Panc1 (cell line): ENCODE data around the gene MAP3K4. TPM values are rescaled to one million over a fixed set of nuclear protein-coding genes. Genes with fewer than 3 reads are reported as not detected.
"Not testable (repeated sequence)": the region's sequence is repeated elsewhere in the genome, so short reads cannot be mapped to it uniquely, and the experiment has no call there.

ENCODE experiments used
- ATAC-seq: fragments of 200-7000 bp; cut with Tn5 transposase; 2 replicates; pipeline ENCODE4 v1.9.1; 2020; ENCODE audit warnings: mild to moderate bottlenecking, moderate library complexity
- BruUV-seq: library from RNA; stranded (reverse); fragments of 400-500 nt; replicated peaks from 2 replicates; lab custom pipeline; 2021; lab: Mats Ljungman, UMichigan
- CTCF ChIA-PET: fragments of 300-600 bp; sonication (Branson Sonifier 250); formaldehyde crosslinking; loops from one replicate; lab custom pipeline; 2022; ENCODE audit warnings: antibody characterized with exemption; lab: Charles Lee
- POLR2A ChIA-PET: fragments of 300-600 bp; sonication (Branson Sonifier 250); formaldehyde crosslinking; loops from one replicate; lab custom pipeline; 2022; ENCODE audit warnings: antibody characterized with exemption; lab: Charles Lee
- DNase-seq: peaks from one replicate; pipeline ENCODE4 v3.0.0-alpha.2; 2010; ENCODE audit warnings: low read depth, low spot score
- H3K27ac ChIP-seq: 2 replicates; pipeline ENCODE4 v1.5.1; 2011; ENCODE audit warnings: mild to moderate bottlenecking, low read length, inconsistent platforms
- H3K27me3 ChIP-seq: fragments of 200-500 bp; sonication (Bioruptor generic); 2 replicates; pipeline ENCODE4 v1.6.0; 2014; ENCODE audit warnings: low read length, inconsistent platforms; ENCODE audit not compliant: control insufficient read depth, insufficient read depth
- H3K36me3 ChIP-seq: fragments of 200-500 bp; sonication (Bioruptor generic); 2 replicates; pipeline ENCODE4 v1.5.1; 2014; ENCODE audit warnings: inconsistent platforms, mild to moderate bottlenecking, low read length, moderate library complexity; ENCODE audit not compliant: control insufficient read depth, insufficient read depth
- H3K4me1 ChIP-seq: 2 replicates; pipeline ENCODE4 v1.5.1; 2011; ENCODE audit warnings: inconsistent platforms, mild to moderate bottlenecking, low read length, moderate library complexity; ENCODE audit not compliant: control insufficient read depth, insufficient read depth
- H3K4me3 ChIP-seq, 2 experiments: 2 replicates each; pipeline ENCODE4 v1.5.1; 2011 to 2012; ENCODE audit warnings: low read depth in 2 of 2, low read length in 2 of 2, mild to moderate bottlenecking in 2 of 2, inconsistent platforms in 1 of 2, moderate library complexity in 1 of 2
- H3K9me3 ChIP-seq: fragments of 200-500 bp; sonication (Bioruptor generic); 2 replicates; pipeline ENCODE4 v1.5.1; 2014; ENCODE audit warnings: low read depth, mild to moderate bottlenecking, inconsistent platforms, low read length, moderate library complexity; ENCODE audit not compliant: control insufficient read depth, insufficient read depth
- POLR2AphosphoS5 ChIP-seq: IDR thresholded peaks from 2 replicates; pipeline ENCODE4 v1.6.1; 2012; ENCODE audit warnings: mild to moderate bottlenecking, low read depth, low read length, moderate library complexity
- SIN3A ChIP-seq: IDR thresholded peaks from 2 replicates; pipeline ENCODE4 v1.6.1; 2012; ENCODE audit warnings: low read depth, mild to moderate bottlenecking, low read length, moderate library complexity, borderline replicate concordance; ENCODE audit not compliant: insufficient read depth
- TCF7L2 ChIP-seq: IDR thresholded peaks from 2 replicates; pipeline ENCODE4 v1.6.1; 2011; ENCODE audit warnings: mild to moderate bottlenecking, low read depth, low read length, inconsistent platforms
- in situ Hi-C: cut with HindIII; loops from 2 replicates; pipeline ENCODE4 v1.10.0; 2016; ENCODE audit warnings: low sequenced_read_pairs, low pct_unique_long_range_greater_than_20kb
- intact Hi-C: fragments of 100-400 bp; cut with micrococcal nuclease; formaldehyde crosslinking; loops from one replicate; pipeline ENCODE4 v1.10.0; 2022; ENCODE audit not compliant: unreplicated experiment
- total RNA-seq: library from RNA; stranded (reverse); gene quantifications from one replicate; pipeline ENCODE4 v1.2.1, GENCODE V29; 2021; ENCODE audit not compliant: unreplicated experiment
- TF ChIP-seq, protein P1 (sequence below), 2 experiments: IDR thresholded peaks; 2 replicates each; pipeline ENCODE4 v1.6.1; 2011 to 2012; ENCODE audit warnings: low read depth in 2 of 2, control low read depth in 1 of 2, low read length in 1 of 2, mild to moderate bottlenecking in 1 of 2, moderate library complexity in 1 of 2; ENCODE audit not compliant: insufficient read depth in 1 of 2
- TF ChIP-seq, protein P2 (sequence below): fragments of 450-650 bp; IDR thresholded peaks from 2 replicates; pipeline ENCODE4 v1.5.1; 2017; ENCODE audit warnings: mild to moderate bottlenecking

MAP3K4 gene
- total RNA-seq, 1 experiment from 2014 or later, result 49.3 TPM

DNA sequence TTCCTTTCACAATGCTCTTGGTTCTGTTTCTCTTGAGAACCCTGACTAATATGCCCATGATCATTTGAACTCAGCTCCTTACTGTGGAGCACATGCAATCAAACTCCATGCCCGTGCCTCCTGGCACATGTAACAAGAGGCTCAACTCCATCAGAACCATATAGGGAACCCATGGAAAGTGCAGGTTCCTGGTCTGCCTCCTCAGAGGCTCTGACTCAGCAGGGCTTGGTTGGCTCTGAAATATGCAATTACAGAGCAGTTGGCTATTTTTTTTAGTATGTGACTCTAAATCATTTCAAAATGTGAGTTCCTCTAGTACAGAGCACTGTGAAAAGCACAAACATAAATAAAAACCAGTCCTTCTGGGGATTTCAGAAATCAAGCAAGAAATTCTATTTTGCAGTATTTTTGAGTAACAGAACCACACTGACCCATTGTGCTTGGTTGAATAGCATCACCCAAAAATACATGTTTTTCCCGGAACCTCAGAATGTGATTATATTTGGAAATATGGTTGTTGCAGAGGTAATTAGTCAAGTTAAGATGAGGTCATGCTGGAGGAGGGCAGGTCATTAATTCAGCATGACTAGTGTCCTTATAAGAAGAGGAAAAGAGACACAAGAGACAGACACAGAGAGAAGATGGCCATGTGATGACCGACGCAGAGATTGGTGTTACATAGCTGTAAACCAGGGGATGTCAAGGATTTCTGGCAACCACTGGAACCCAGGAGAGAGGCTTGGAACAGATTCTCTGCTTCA lies 13.2 kb upstream of the MAP3K4 start:
- in situ Hi-C loops, result no loop called here
- ATAC-seq, result no peak

DNA sequence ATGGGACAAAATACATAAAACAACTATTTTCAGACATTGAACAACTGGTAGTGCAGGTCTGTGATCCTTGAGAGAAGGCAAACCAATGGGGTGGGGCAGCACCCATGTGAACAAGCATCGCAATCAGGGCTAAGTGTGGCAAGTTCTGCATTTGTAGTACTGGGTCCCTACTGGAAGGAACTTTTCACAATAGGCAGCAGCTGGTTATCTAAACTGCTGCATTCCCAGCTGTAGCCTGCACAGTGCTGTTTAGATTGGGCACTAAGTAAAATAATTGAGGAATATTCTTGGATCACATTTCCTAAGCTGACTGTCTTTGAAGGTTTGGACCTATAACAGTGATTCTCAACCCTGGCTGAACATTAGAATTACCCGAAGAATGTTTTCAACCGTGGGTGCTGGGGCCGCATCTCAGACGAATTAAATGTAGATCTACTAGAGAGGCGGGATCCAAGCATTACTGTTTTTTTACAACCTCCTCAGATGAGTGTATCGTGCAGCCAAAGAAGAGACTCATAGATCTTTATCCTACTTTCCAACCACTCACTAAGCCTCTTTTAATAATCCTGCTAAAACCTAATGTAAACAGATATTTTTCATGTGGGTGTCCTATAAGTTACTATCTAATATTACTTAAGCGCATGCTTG lies 12.4 kb upstream of the MAP3K4 start:
- Histone ChIP-seq H3K36me3 (no peaks in the 10 kb centered on the region), H3K9me3 (no peaks in the 10 kb centered on the region; the same call in 1 of the 2 replicates), H3K4me3 (no peak overlapping the region), H3K4me1 (no peaks in the 10 kb centered on the region), H3K27me3 (no peaks in the 10 kb centered on the region), H3K27ac (no peak overlapping the region)
- POLR2A ChIA-PET, result no interaction called here
- CTCF ChIA-PET, result no interaction called here
- TF ChIP-seq, protein P1, sequence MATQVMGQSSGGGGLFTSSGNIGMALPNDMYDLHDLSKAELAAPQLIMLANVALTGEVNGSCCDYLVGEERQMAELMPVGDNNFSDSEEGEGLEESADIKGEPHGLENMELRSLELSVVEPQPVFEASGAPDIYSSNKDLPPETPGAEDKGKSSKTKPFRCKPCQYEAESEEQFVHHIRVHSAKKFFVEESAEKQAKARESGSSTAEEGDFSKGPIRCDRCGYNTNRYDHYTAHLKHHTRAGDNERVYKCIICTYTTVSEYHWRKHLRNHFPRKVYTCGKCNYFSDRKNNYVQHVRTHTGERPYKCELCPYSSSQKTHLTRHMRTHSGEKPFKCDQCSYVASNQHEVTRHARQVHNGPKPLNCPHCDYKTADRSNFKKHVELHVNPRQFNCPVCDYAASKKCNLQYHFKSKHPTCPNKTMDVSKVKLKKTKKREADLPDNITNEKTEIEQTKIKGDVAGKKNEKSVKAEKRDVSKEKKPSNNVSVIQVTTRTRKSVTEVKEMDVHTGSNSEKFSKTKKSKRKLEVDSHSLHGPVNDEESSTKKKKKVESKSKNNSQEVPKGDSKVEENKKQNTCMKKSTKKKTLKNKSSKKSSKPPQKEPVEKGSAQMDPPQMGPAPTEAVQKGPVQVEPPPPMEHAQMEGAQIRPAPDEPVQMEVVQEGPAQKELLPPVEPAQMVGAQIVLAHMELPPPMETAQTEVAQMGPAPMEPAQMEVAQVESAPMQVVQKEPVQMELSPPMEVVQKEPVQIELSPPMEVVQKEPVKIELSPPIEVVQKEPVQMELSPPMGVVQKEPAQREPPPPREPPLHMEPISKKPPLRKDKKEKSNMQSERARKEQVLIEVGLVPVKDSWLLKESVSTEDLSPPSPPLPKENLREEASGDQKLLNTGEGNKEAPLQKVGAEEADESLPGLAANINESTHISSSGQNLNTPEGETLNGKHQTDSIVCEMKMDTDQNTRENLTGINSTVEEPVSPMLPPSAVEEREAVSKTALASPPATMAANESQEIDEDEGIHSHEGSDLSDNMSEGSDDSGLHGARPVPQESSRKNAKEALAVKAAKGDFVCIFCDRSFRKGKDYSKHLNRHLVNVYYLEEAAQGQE (IDR thresholded peaks at IDR 0.05; ENCODE audit: insufficient read depth in 1 of 2, low read depth in 2 of 2, low read length in 1 of 2), result no peak
- TF ChIP-seq POLR2AphosphoS5, result no peak
- no peak for TF ChIP-seq SIN3A
- TF ChIP-seq TCF7L2, result no peak
- TF ChIP-seq, protein P2, sequence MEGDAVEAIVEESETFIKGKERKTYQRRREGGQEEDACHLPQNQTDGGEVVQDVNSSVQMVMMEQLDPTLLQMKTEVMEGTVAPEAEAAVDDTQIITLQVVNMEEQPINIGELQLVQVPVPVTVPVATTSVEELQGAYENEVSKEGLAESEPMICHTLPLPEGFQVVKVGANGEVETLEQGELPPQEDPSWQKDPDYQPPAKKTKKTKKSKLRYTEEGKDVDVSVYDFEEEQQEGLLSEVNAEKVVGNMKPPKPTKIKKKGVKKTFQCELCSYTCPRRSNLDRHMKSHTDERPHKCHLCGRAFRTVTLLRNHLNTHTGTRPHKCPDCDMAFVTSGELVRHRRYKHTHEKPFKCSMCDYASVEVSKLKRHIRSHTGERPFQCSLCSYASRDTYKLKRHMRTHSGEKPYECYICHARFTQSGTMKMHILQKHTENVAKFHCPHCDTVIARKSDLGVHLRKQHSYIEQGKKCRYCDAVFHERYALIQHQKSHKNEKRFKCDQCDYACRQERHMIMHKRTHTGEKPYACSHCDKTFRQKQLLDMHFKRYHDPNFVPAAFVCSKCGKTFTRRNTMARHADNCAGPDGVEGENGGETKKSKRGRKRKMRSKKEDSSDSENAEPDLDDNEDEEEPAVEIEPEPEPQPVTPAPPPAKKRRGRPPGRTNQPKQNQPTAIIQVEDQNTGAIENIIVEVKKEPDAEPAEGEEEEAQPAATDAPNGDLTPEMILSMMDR, result no peak
- ATAC-seq (no peak), DNase-seq (no peak)
- in situ Hi-C loops, result no loop called here
- no TSS peak for BruUV-seq
- intact Hi-C loops, result no loop called here

More for the DNA sequence above, 13.2 kb upstream of the MAP3K4 start:
- POLR2A ChIA-PET, result no interaction called here
- intact Hi-C loops, result no loop called here
- H3K4me3 ChIP-seq, result no peak overlapping the region
- no peaks in the 10 kb centered on the region for H3K27me3 ChIP-seq
- no peak for DNase-seq
- no peak overlapping the region for H3K27ac ChIP-seq
- H3K4me1 ChIP-seq, result no peaks in the 10 kb centered on the region
- TF ChIP-seq, protein P2, result no peak
- TF ChIP-seq, protein P1 (IDR thresholded peaks at IDR 0.05; ENCODE audit: insufficient read depth in 1 of 2, low read depth in 2 of 2, low read length in 1 of 2), result no peak
- TF ChIP-seq SIN3A (no peak), POLR2AphosphoS5 (no peak), TCF7L2 (no peak)
- CTCF ChIA-PET, result no interaction called here
- no TSS peak for BruUV-seq
- no peaks in the 10 kb centered on the region; the same call in 1 of the 2 replicates for H3K9me3 ChIP-seq
- H3K36me3 ChIP-seq, result no peaks in the 10 kb centered on the region

DNA sequence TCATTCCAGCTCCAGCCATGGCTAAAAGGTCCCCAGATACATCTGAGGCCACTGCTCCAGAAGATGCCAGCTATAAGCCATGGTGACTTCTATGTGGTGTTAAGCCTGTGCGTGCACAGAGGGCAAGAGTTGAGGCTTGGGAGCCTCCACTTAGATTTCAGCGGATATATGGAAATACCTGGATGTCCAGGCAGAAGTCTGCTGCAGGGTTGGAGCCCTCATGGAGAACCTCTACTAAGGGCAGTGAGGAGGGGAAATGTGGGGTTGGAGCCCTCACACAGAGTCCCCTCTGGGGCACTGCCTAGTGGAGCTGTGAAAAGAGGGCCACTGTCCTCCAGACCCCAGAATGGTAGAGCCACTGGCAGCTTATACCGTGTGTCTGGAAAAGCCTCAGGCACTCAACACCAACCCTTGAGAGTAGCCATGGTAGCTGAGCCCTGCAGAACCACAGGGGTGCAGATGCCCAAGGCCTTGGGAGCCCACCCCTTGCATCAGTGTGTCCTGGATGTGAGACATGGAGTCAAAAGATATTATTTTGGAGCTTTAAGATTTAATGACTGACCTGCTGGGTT lies 8.1 kb upstream of the MAP3K4 start:
- POLR2A ChIA-PET, DNase-seq, intact Hi-C loops, H3K4me3 ChIP-seq, CTCF ChIA-PET, BruUV-seq, H3K27me3 ChIP-seq, H3K27ac ChIP-seq, H3K4me1 ChIP-seq, H3K36me3 ChIP-seq, ATAC-seq, H3K9me3 ChIP-seq, in situ Hi-C loops: not testable (repeated sequence)
